OCI-LY7 (cell line): ENCODE measurements around the gene TBC1D5. TPM values are rescaled to one million over a fixed set of nuclear protein-coding genes. Genes with fewer than 3 reads are reported as not detected.
"Not testable (repeated sequence)": the region's sequence is repeated elsewhere in the genome, so short reads cannot be mapped to it uniquely, and the experiment has no call there.

Experiments used
- BruUV-seq: library from RNA; stranded (reverse); fragments of 400-500 nt; replicated peaks from 2 replicates; lab custom pipeline; 2021; lab: Mats Ljungman, UMichigan
- CTCF ChIA-PET: fragments of 300-600 bp; sonication (Branson Sonifier 250); formaldehyde crosslinking; loops from one replicate; lab custom pipeline; 2022; ENCODE audit warnings: antibody characterized with exemption; ENCODE audit not compliant: unreplicated experiment; lab: Charles Lee
- POLR2A ChIA-PET: fragments of 300-600 bp; sonication (Branson Sonifier 250); formaldehyde crosslinking; loops from one replicate; lab custom pipeline; 2022; ENCODE audit warnings: antibody characterized with exemption; lab: Charles Lee
- DNase-seq: peaks from one replicate; pipeline ENCODE4 v3.0.0-alpha.2; 2015; ENCODE audit warnings: low spot score
- H2AFZ ChIP-seq: fragments of 200-600 bp; sonication (generic), shearing (Covaris generic); 2 replicates; pipeline ENCODE4 v1.6.1; 2014; ENCODE audit warnings: mild to moderate bottlenecking, antibody characterized with exemption, low read length, moderate library complexity
- H3K27ac ChIP-seq: fragments of 200-600 bp; sonication (generic); 2 replicates; pipeline ENCODE4 v1.5.1; 2014; ENCODE audit warnings: mixed run types, low read depth, mild to moderate bottlenecking, moderate library complexity, low read length, inconsistent platforms; ENCODE audit not compliant: poor library complexity, severe bottlenecking
- H3K36me3 ChIP-seq: fragments of 200-600 bp; sonication (generic); 2 replicates; pipeline ENCODE4 v1.6.1; 2014; ENCODE audit warnings: mild to moderate bottlenecking, antibody characterized with exemption, low read length, moderate library complexity, mixed read lengths; ENCODE audit not compliant: insufficient read depth
- H3K4me1 ChIP-seq: fragments of 200-600 bp; sonication (generic); 2 replicates; pipeline ENCODE4 v1.5.1; 2014; ENCODE audit warnings: mild to moderate bottlenecking, low read length; ENCODE audit not compliant: insufficient read depth, poor library complexity, severe bottlenecking
- H3K4me2 ChIP-seq: fragments of 200-600 bp; sonication (generic); 2 replicates; pipeline ENCODE4 v1.6.1; 2014; ENCODE audit warnings: mild to moderate bottlenecking, low read length
- H3K4me3 ChIP-seq: fragments of 200-600 bp; sonication (generic); 2 replicates; pipeline ENCODE4 v1.5.1; 2014; ENCODE audit warnings: mild to moderate bottlenecking, low read depth, low read length; ENCODE audit not compliant: poor library complexity, severe bottlenecking
- H3K79me2 ChIP-seq: fragments of 200-600 bp; sonication (generic); 2 replicates; pipeline ENCODE4 v1.6.1; 2016; ENCODE audit warnings: low read depth, mild to moderate bottlenecking, low read length, moderate library complexity, mixed read lengths; ENCODE audit not compliant: insufficient read depth
- H3K9me2 ChIP-seq: fragments of 200-600 bp; sonication (generic); 2 replicates; pipeline ENCODE4 v1.6.1; 2016; ENCODE audit warnings: mild to moderate bottlenecking, low read length, mixed read lengths; ENCODE audit not compliant: insufficient read depth
- H3K9me3 ChIP-seq: fragments of 200-600 bp; sonication (generic); 2 replicates; pipeline ENCODE4 v1.6.1; 2014; ENCODE audit warnings: mild to moderate bottlenecking, mixed run types, low read length, mixed read lengths
- H4K20me1 ChIP-seq: fragments of 200-600 bp; sonication (generic); 2 replicates; pipeline ENCODE4 v1.6.1; 2014; ENCODE audit warnings: mild to moderate bottlenecking, antibody characterized with exemption, low read length, moderate library complexity, mixed read lengths; ENCODE audit not compliant: insufficient read depth
- EZH2phosphoT487 ChIP-seq: fragments of 200-600 bp; sonication (generic); IDR thresholded peaks from 2 replicates; pipeline ENCODE4 v1.6.1; 2018; ENCODE audit warnings: low read depth, borderline replicate concordance, mild to moderate bottlenecking, mixed run types, antibody characterized with exemption, low read length, moderate library complexity, mixed read lengths
- intact Hi-C: fragments of 100-400 bp; cut with micrococcal nuclease; formaldehyde crosslinking; loops from one replicate; pipeline ENCODE4 v1.10.0; 2022; ENCODE audit not compliant: unreplicated experiment
- total RNA-seq, 2 experiments: library from RNA; depleted of rRNA in 1 of 2; stranded (reverse); fragments of >200 nt in 1 of 2; shearing (Covaris generic) in 1 of 2; gene quantifications; 2 replicates each; pipeline ENCODE4 v1.2.3, GENCODE V29; 2014 to 2022
- TF ChIP-seq, protein P1 (sequence below): fragments of 200-600 bp; sonication (generic); conservative IDR thresholded peaks from 2 replicates; pipeline ENCODE4 v1.5.1; 2014; ENCODE audit warnings: mild to moderate bottlenecking, antibody characterized with exemption, low read length, moderate library complexity, mixed read lengths

TBC1D5 gene
- total RNA-seq, 2 experiments from 2014 or later = 78.5 to 82.4 TPM

DNA sequence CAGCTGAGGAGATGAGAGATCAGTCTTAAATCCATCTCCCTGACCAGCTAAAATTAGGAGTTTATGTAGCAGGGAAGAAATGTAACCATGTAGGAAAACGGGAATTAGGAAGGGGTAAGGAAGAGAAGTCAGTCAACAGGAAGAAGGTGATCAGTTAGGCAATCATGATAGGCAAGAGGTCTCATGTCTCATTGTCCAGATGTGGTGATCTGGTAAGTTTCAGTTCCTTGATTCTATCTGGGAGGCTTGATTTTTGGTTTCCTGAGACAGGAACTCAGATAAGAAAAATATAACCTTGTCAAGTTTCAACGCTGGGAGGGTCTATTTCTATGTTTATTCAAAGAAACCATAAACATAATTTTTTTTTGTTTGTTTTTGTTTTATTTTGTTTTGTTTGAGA is 40.3 kb upstream of the TBC1D5 start:
- H3K36me3 ChIP-seq = no peaks in the 10 kb centered on the region
- BruUV-seq = no TSS peak
- H4K20me1 ChIP-seq = no peaks in the 10 kb centered on the region
- no peak overlapping the region for H2AFZ ChIP-seq
- POLR2A ChIA-PET = no interaction called here
- no peaks in the 10 kb centered on the region for H3K4me1 ChIP-seq
- no peak overlapping the region for H3K4me2 ChIP-seq
- H3K4me3 ChIP-seq = no peak overlapping the region
- peak; percentile 45 for DNase-seq
- intact Hi-C loops = no loop called here
- no peak overlapping the region for H3K27ac ChIP-seq
- no peaks in the 10 kb centered on the region for H3K9me2 ChIP-seq
- TF ChIP-seq EZH2phosphoT487 = no peak
- TF ChIP-seq, protein P1, sequence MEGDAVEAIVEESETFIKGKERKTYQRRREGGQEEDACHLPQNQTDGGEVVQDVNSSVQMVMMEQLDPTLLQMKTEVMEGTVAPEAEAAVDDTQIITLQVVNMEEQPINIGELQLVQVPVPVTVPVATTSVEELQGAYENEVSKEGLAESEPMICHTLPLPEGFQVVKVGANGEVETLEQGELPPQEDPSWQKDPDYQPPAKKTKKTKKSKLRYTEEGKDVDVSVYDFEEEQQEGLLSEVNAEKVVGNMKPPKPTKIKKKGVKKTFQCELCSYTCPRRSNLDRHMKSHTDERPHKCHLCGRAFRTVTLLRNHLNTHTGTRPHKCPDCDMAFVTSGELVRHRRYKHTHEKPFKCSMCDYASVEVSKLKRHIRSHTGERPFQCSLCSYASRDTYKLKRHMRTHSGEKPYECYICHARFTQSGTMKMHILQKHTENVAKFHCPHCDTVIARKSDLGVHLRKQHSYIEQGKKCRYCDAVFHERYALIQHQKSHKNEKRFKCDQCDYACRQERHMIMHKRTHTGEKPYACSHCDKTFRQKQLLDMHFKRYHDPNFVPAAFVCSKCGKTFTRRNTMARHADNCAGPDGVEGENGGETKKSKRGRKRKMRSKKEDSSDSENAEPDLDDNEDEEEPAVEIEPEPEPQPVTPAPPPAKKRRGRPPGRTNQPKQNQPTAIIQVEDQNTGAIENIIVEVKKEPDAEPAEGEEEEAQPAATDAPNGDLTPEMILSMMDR = no peak
- CTCF ChIA-PET = no interaction called here
- H3K9me3 ChIP-seq = peaks cover 12% of the 10 kb centered on the region; the same call in 1 of the 2 replicates
- H3K79me2 ChIP-seq = no peaks in the 10 kb centered on the region

DNA sequence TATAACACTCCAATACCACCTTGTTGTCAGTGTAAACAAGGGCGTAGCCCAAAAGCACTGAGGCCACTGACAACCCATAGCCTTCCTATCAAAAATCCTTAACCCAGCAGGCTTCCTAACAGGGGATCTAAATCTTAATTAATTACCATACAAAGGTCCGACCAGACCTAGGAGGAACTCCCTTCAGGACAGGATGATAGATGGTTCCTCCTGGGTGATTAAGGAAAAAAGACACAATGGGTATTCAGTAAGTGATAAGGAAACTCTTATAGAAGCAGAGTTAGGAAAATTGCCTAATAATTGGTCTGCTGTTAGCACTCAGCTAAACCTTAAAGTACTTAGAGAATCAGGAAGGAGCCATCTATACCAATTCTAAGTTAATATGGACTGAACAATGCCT is 37.9 kb upstream of the TBC1D5 start:
- H3K36me3 ChIP-seq, H3K4me2 ChIP-seq, H3K9me2 ChIP-seq, DNase-seq, H3K4me1 ChIP-seq, BruUV-seq, CTCF ChIA-PET, POLR2A ChIA-PET, H4K20me1 ChIP-seq, H3K79me2 ChIP-seq, H2AFZ ChIP-seq, H3K27ac ChIP-seq, intact Hi-C loops, H3K4me3 ChIP-seq: not testable (repeated sequence)
- H3K9me3 ChIP-seq = peaks cover 12% of the 10 kb centered on the region; the same call in 1 of the 2 replicates

DNA sequence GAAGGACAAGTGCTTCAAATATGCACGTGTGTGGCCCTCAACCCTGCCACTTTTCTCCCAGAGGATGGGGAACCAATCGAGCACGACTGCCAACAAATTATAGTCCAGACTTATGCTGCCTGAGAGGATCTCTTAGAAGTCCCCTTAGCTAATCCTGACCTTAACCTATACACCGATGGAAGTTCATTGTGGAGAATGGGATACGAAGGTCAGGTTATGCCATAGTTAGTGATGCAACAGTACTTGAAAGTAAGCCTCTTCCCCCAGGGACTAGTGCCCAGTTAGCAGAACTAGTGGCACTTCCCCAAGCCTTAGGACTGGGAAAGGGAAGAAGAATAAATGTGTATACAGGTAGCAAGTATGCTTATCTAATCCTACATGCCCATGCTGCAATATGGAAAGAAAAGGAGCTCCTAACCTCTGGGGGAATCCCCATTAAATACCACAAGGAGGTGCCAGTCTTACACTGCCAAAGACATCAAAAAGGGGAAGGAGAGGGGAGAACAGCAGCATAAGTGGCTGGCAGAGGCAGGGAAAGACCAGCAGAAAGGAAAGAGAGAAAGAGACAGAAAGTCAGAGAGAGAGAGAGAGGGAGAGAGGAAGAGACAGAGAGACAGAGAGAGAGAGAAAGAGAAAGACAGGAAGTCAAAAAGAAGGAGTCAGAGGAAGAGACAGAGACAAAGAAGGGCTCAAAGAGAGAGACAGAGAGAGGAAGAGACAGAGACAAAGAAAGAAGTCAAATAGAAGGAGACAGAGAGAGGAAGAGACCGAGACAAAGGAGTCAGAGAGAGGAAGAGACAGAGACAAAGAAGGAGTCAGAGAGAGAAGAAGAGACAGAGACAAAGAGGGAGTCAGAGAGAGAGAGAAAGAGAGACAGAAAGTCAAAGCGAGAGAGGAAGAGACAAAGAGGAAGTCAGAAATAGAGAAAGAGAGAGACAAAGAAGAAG is 37.1 kb upstream of the TBC1D5 start:
- H2AFZ ChIP-seq = 0 out of 2 replicates have a peak overlapping the region, but pooled peaks have one; percentile 12
- DNase-seq, H3K4me1 ChIP-seq, H3K79me2 ChIP-seq, H4K20me1 ChIP-seq, CTCF ChIA-PET, H3K36me3 ChIP-seq, H3K9me2 ChIP-seq, H3K4me2 ChIP-seq, BruUV-seq, H3K4me3 ChIP-seq, intact Hi-C loops, H3K27ac ChIP-seq: not testable (repeated sequence)
- POLR2A ChIA-PET = interaction anchor here (0.6 kb wide), 1 partner anchor 334 kb away, joined by 3 read pairs; no protein-coding TSS in a partner anchor
- H3K9me3 ChIP-seq = peaks cover 12% of the 10 kb centered on the region; the same call in 1 of the 2 replicates

DNA sequence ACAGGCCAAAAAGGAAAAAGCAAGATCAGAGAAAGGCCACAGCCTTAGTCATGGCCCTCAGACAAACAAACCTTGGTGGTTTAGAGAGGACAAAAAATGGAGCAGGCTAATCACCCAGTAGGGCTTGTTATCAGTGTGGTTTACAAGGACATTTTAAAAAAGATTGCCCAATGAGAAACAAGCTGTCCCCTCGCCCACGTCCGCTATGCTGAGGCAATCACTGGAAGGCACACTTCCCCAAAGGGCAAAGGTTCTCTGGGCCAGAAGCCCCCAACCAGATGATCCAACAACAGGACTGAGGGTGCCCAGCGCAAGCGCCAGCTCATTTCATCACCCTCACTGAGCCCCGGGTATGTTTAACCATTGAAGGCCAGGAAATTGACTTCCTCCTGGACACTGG is 34.9 kb upstream of the TBC1D5 start:
- POLR2A ChIA-PET = not testable (repeated sequence)

More for the DNA sequence above, 34.9 kb upstream of the TBC1D5 start:
- H2AFZ ChIP-seq, H4K20me1 ChIP-seq, H3K36me3 ChIP-seq, H3K27ac ChIP-seq, H3K9me3 ChIP-seq, H3K79me2 ChIP-seq, H3K4me1 ChIP-seq, DNase-seq, H3K4me3 ChIP-seq, H3K4me2 ChIP-seq, H3K9me2 ChIP-seq, BruUV-seq, CTCF ChIA-PET, intact Hi-C loops: not testable (repeated sequence)
